Activated T-helper 2 cell treated with anti-CD3 and anti-CD28 coated beads, Interferon-gamma antibody, Interleukin-2, Interleukin-4, amounts not matched to agents 10 μg/mL and 5 μg/mL and 100 μg/mL, durations not matched to agents 14 hours and 24 hours and 36 hours (primary cell): ENCODE results near the gene DNAJC1. TPM values are rescaled to one million over a fixed set of nuclear protein-coding genes. Genes with fewer than 3 reads are reported as not detected.

ENCODE experiments used
- DNase-seq: peaks from one replicate; pipeline ENCODE4 v3.0.0; 2021; ENCODE audit warnings: low spot score
- H3K27ac Mint-ChIP-seq: one replicate; pipeline ENCODE4 v1.8.0; 2021; ENCODE audit warnings: mixed read lengths
- H3K27me3 Mint-ChIP-seq: one replicate; pipeline ENCODE4 v1.8.0; 2021; ENCODE audit warnings: low read depth, mixed read lengths
- H3K36me3 Mint-ChIP-seq: one replicate; pipeline ENCODE4 v1.8.0; 2021; ENCODE audit warnings: low read depth, mixed read lengths
- H3K4me1 Mint-ChIP-seq: one replicate; pipeline ENCODE4 v1.8.0; 2021; ENCODE audit warnings: low read depth, mixed read lengths
- H3K4me3 Mint-ChIP-seq: one replicate; pipeline ENCODE4 v1.8.0; 2021; ENCODE audit warnings: low read depth, mild to moderate bottlenecking, moderate library complexity, mixed read lengths
- H3K9me3 Mint-ChIP-seq: one replicate; pipeline ENCODE4 v1.8.0; 2021; ENCODE audit warnings: mixed read lengths
- intact Hi-C: fragments of 100-400 bp; cut with micrococcal nuclease; formaldehyde crosslinking; loops from one replicate; pipeline ENCODE4 v1.15.1; 2023
- total RNA-seq: library from RNA; stranded (reverse); gene quantifications from 2 replicates; pipeline ENCODE4 v1.2.3, GENCODE V29; 2022

The DNAJC1 gene
- total RNA-seq, 1 donor from 2014 or later: 24.0 TPM

- H3K27me3 Mint-ChIP-seq: no peaks in the 10 kb centered on the region
- intact Hi-C loops: no loop called here
- peaks cover 27% of the 10 kb centered on the region for H3K9me3 Mint-ChIP-seq
- H3K4me3 Mint-ChIP-seq: no peak overlapping the region
- no peak overlapping the region for H3K27ac Mint-ChIP-seq
- H3K4me1 Mint-ChIP-seq: no peaks in the 10 kb centered on the region
- H3K36me3 Mint-ChIP-seq: peaks cover 15% of the 10 kb centered on the region
- no peak for DNase-seq
Measured at GRCh38 chr10:21935439-21936023, 68.0 kb downstream of the DNAJC1 start.

- H3K27ac Mint-ChIP-seq: no peak overlapping the region
- intact Hi-C loops: no loop called here
- H3K4me3 Mint-ChIP-seq: no peak overlapping the region
- H3K4me1 Mint-ChIP-seq: no peaks in the 10 kb centered on the region
- H3K36me3 Mint-ChIP-seq: peaks cover 13% of the 10 kb centered on the region
- H3K27me3 Mint-ChIP-seq: no peaks in the 10 kb centered on the region
- DNase-seq: no peak
- H3K9me3 Mint-ChIP-seq: peaks cover 27% of the 10 kb centered on the region
Measured at GRCh38 chr10:21934307-21934706, 69.2 kb downstream of the DNAJC1 start.

- DNase-seq: no peak
- no peaks in the 10 kb centered on the region for H3K36me3 Mint-ChIP-seq
- H3K27ac Mint-ChIP-seq: no peak overlapping the region
- intact Hi-C loops: no loop called here
- H3K9me3 Mint-ChIP-seq: no peaks in the 10 kb centered on the region
- no peaks in the 10 kb centered on the region for H3K27me3 Mint-ChIP-seq
- no peak overlapping the region for H3K4me3 Mint-ChIP-seq
- H3K4me1 Mint-ChIP-seq: no peaks in the 10 kb centered on the region
Measured at GRCh38 chr10:21929070-21929469, 74.5 kb downstream of the DNAJC1 start.

- Mint-ChIP-seq H3K4me3 (no peak overlapping the region), H3K27me3 (no peaks in the 10 kb centered on the region), H3K4me1 (no peaks in the 10 kb centered on the region), H3K27ac (no peak overlapping the region), H3K36me3 (no peaks in the 10 kb centered on the region), H3K9me3 (no peaks in the 10 kb centered on the region)
- intact Hi-C loops: no loop called here
- DNase-seq: no peak
Measured at GRCh38 chr10:21927631-21928353, 75.7 kb downstream of the DNAJC1 start.

- no peaks in the 10 kb centered on the region for H3K4me1 Mint-ChIP-seq
Measured at GRCh38 chr10:21926949-21927348, 76.6 kb downstream of the DNAJC1 start.

GRCh38 chr10:21926358-21926925, 77.1 kb downstream of the DNAJC1 start:
- intact Hi-C loops: no loop called here
- Mint-ChIP-seq H3K4me3 (no peak overlapping the region), H3K36me3 (no peaks in the 10 kb centered on the region), H3K4me1 (no peaks in the 10 kb centered on the region), H3K9me3 (no peaks in the 10 kb centered on the region), H3K27me3 (no peaks in the 10 kb centered on the region), H3K27ac (no peak overlapping the region)
- DNase-seq: no peak

More at GRCh38 chr10:21926949-21927348, 76.6 kb downstream of the DNAJC1 start:
- no peak for DNase-seq
- no peaks in the 10 kb centered on the region for H3K9me3 Mint-ChIP-seq
- no peaks in the 10 kb centered on the region for H3K27me3 Mint-ChIP-seq
- H3K27ac Mint-ChIP-seq: no peak overlapping the region
- H3K4me3 Mint-ChIP-seq: no peak overlapping the region
- intact Hi-C loops: no loop called here
- no peaks in the 10 kb centered on the region for H3K36me3 Mint-ChIP-seq

GRCh38 chr10:21925851-21926250, 77.7 kb downstream of the DNAJC1 start:
- DNase-seq: no peak
- intact Hi-C loops: no loop called here
- no peaks in the 10 kb centered on the region for H3K27me3 Mint-ChIP-seq
- H3K27ac Mint-ChIP-seq: no peak overlapping the region
- no peaks in the 10 kb centered on the region for H3K36me3 Mint-ChIP-seq
- H3K4me1 Mint-ChIP-seq: no peaks in the 10 kb centered on the region
- no peaks in the 10 kb centered on the region for H3K9me3 Mint-ChIP-seq
- no peak overlapping the region for H3K4me3 Mint-ChIP-seq

- H3K27ac Mint-ChIP-seq: no peak overlapping the region
- no peaks in the 10 kb centered on the region for H3K27me3 Mint-ChIP-seq
- no peak overlapping the region for H3K4me3 Mint-ChIP-seq
- H3K36me3 Mint-ChIP-seq: no peaks in the 10 kb centered on the region
- DNase-seq: no peak
- intact Hi-C loops: no loop called here
- H3K9me3 Mint-ChIP-seq: no peaks in the 10 kb centered on the region
- H3K4me1 Mint-ChIP-seq: no peaks in the 10 kb centered on the region
Measured at GRCh38 chr10:21924511-21924910, 79.0 kb downstream of the DNAJC1 start.

- DNase-seq: no peak
- no peaks in the 10 kb centered on the region for H3K9me3 Mint-ChIP-seq
- intact Hi-C loops: no loop called here
- H3K4me1 Mint-ChIP-seq: no peaks in the 10 kb centered on the region
- H3K36me3 Mint-ChIP-seq: no peaks in the 10 kb centered on the region
- H3K4me3 Mint-ChIP-seq: no peak overlapping the region
- no peak overlapping the region for H3K27ac Mint-ChIP-seq
- no peaks in the 10 kb centered on the region for H3K27me3 Mint-ChIP-seq
Measured at GRCh38 chr10:21920633-21921032, 82.9 kb downstream of the DNAJC1 start.

GRCh38 chr10:21919906-21920305, 83.6 kb downstream of the DNAJC1 start:
- Mint-ChIP-seq H3K27ac (no peak overlapping the region), H3K9me3 (no peaks in the 10 kb centered on the region), H3K4me1 (no peaks in the 10 kb centered on the region), H3K4me3 (no peak overlapping the region), H3K36me3 (no peaks in the 10 kb centered on the region), H3K27me3 (no peaks in the 10 kb centered on the region)
- DNase-seq: no peak
- intact Hi-C loops: no loop called here

- no peaks in the 10 kb centered on the region for H3K9me3 Mint-ChIP-seq
- H3K27ac Mint-ChIP-seq: no peak overlapping the region
- DNase-seq: no peak
- H3K36me3 Mint-ChIP-seq: no peaks in the 10 kb centered on the region
- no peaks in the 10 kb centered on the region for H3K4me1 Mint-ChIP-seq
- intact Hi-C loops: no loop called here
- H3K27me3 Mint-ChIP-seq: no peaks in the 10 kb centered on the region
- H3K4me3 Mint-ChIP-seq: no peak overlapping the region
Measured at GRCh38 chr10:21919117-21919516, 84.4 kb downstream of the DNAJC1 start.

- Mint-ChIP-seq H3K27me3 (no peaks in the 10 kb centered on the region), H3K4me1 (peaks cover 13% of the 10 kb centered on the region), H3K36me3 (peaks cover 2% of the 10 kb centered on the region), H3K27ac (no peak overlapping the region), H3K4me3 (no peak overlapping the region), H3K9me3 (no peaks in the 10 kb centered on the region)
- DNase-seq: no peak
- intact Hi-C loops: no loop called here
Measured at GRCh38 chr10:21912625-21913024, 90.9 kb downstream of the DNAJC1 start.

- DNase-seq: no peak
- H3K4me3 Mint-ChIP-seq: no peak overlapping the region
- intact Hi-C loops: no loop called here
Measured at GRCh38 chr10:21910798-21911197, 92.7 kb downstream of the DNAJC1 start.

More at GRCh38 chr10:21910798-21911197, 92.7 kb downstream of the DNAJC1 start:
- no peak overlapping the region for H3K27ac Mint-ChIP-seq
- H3K9me3 Mint-ChIP-seq: no peaks in the 10 kb centered on the region
- H3K27me3 Mint-ChIP-seq: no peaks in the 10 kb centered on the region
- H3K36me3 Mint-ChIP-seq: peaks cover 2% of the 10 kb centered on the region
- peaks cover 13% of the 10 kb centered on the region for H3K4me1 Mint-ChIP-seq
